Measurements from ENCODE around the gene SYCN.

Gene SYCN

DNA sequence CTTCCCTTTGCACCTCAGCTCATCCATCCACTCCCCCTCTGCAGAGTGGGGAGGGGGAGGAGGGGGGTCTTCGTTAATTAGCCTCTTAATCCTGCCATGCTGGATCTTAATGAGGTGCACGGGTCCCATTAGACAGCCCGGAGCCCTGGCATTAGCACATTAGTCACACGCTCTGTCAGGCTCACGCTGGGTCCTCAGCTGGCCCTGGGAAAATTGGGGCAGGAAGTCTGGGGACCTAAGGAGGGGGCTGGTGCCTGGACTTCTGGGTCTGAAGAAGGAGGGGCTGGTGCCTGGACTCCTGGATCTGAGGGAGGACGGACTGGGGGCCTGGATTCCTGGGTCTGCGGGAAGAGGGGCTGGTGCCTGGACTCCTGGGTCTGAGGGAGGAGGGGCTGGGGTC lies 7.7 kb downstream of the SYCN start:
- DNase-seq (ENCODE audit: low read depth in 1 of 2, low spot score in 1 of 2): no peak

- no peak for DNase-seq (ENCODE audit: low read depth in 1 of 2, low spot score in 1 of 2)
Measured at GRCh38 chr19:39195755-39196154, 8.3 kb downstream of the SYCN start.

- DNase-seq (ENCODE audit: low read depth in 1 of 2, low spot score in 1 of 2): no peak
Measured at GRCh38 chr19:39194832-39195542, 9.1 kb downstream of the SYCN start.

DNA sequence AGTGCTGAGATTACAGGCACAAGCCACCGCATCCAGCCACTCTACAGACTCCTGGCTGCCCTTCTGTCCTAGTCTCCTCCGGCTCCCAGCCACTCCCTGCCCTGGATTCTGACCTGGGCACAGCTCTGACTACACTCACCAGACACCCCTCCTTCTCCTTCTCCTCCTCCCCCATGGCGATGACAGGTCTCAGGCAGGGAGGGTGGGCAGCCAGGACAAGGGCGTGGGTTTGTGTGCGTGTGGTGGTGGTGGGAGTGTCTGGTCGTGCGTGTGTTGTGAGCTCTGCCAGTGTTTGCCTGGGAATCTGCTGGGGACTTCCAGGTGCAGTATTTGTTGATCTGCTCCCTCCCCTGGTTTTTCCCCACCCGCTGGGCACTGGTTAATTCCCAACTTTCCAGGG lies 10.3 kb downstream of the SYCN start:
- no peak for DNase-seq (ENCODE audit: low read depth in 1 of 2, low spot score in 1 of 2)

DNA sequence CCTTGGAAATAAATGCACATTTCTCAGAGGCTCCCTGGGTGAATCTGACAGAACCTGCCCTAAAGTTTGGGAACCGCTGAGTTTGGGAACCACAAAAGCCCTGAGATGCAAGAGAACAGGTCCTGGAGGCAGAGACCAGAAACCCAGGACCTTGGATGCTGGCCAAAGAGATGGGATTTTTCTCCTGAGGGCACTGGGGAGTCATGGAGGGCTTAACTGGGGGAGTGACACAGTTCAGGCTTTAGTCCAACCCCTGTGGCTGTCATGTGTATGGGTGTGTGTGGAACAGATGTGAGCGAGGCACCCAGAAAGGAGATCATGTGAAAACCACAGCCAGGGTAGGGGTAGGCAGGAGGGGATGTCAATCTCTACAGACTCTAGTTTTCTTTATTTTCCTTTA lies 11.2 kb downstream of the SYCN start:
- DNase-seq (ENCODE audit: low read depth in 1 of 2, low spot score in 1 of 2): no peak

- no peak for DNase-seq (ENCODE audit: low read depth in 1 of 2, low spot score in 1 of 2)
Measured at GRCh38 chr19:39190768-39191167, 13.3 kb downstream of the SYCN start.

DNA sequence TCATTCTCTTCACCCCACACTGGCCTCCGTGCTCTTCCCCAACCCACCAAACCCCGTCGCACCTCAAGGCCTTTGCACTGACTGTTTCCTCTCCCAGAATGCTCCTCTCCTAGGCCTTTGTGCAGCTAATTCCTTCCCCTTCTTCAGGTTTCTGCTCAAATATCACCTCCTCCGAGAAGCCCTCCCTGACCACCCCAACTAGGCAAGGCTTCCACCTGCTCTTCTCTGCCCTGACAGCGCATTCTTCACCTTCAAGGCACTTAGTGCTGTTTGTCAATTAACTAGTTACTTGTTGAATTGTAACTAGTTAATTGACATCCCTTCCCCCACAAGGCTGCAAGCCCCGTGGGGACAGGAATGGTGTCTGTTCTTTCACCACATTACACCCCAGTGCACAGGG lies 15.1 kb downstream of the SYCN start:
- DNase-seq (ENCODE audit: low read depth in 1 of 2, low spot score in 1 of 2): no peak

DNA sequence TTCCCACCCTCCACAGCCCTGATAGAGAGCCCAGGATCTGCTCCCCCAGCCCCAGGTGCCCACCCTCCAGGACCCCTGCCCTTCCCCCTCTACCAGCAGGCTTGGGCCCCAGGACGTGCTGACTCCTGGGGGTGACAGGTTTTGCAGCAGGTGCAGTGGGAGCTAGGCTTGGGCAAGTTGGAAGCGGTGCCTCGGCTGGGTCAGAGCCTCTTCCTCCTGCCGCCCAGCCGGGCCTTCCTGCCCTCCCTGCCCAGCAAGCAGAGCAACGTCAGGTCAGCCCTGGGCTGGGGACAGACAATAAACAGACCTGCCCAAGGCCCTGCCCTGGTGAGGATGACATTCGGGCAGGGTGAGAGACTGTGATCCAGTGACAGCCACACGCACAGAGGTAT lies 16.5 kb downstream of the SYCN start:
- DNase-seq (ENCODE audit: low read depth in 1 of 2, low spot score in 1 of 2): no peak

DNA sequence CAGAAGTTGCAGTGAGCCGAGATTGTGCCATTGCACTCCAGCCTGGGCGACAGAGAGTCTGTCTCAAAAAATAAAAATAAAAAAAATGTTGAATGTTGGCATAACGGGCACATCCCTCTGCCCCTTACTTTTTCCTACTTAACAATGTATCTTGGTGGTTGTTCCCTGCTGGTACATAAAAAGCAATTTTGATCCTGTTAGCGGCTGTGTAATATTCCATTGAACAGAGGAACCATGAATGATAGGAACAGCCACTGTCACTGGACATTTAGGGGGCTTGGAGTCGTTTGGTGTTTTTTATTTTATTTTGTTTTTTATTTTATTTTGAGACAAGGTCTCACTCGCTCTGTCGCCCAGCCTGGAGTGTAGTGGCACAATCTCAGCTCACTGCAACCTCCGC lies 17.7 kb downstream of the SYCN start:
- no peak for DNase-seq (ENCODE audit: low read depth in 1 of 2, low spot score in 1 of 2)

DNA sequence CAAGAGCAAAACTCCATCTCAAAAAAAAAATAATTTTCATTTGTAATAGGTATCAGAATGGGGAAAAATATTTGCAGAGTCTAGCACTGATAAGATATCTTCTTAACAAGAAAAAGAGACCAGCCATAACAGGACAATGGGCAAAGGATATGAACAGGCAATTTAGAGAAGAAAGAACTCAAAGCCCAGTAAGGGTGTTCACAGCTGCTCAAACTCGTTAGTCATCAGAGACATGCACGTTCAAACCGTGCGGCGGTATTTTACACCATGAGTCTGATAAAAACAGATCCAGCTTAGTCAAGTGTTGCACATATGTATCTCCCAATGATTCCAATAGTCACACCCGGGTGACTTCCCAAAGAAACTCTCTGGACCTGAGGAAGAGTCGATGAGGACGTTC lies 21.0 kb downstream of the SYCN start:
- no peak for DNase-seq (ENCODE audit: low read depth in 1 of 2, low spot score in 1 of 2)

- no peak for DNase-seq (ENCODE audit: low read depth in 1 of 2, low spot score in 1 of 2)
Measured at GRCh38 chr19:39182174-39182505, 21.9 kb downstream of the SYCN start.

- DNase-seq (ENCODE audit: low read depth in 1 of 2, low spot score in 1 of 2): no peak
Measured at GRCh38 chr19:39181500-39182173, 22.4 kb downstream of the SYCN start.

- DNase-seq (ENCODE audit: low read depth in 1 of 2, low spot score in 1 of 2): no peak
Measured at GRCh38 chr19:39180749-39181148, 23.3 kb downstream of the SYCN start.

GRCh38 chr19:39179754-39180153 lies 24.3 kb downstream of the SYCN start:
- no peak for DNase-seq (ENCODE audit: low read depth in 1 of 2, low spot score in 1 of 2)

DNA sequence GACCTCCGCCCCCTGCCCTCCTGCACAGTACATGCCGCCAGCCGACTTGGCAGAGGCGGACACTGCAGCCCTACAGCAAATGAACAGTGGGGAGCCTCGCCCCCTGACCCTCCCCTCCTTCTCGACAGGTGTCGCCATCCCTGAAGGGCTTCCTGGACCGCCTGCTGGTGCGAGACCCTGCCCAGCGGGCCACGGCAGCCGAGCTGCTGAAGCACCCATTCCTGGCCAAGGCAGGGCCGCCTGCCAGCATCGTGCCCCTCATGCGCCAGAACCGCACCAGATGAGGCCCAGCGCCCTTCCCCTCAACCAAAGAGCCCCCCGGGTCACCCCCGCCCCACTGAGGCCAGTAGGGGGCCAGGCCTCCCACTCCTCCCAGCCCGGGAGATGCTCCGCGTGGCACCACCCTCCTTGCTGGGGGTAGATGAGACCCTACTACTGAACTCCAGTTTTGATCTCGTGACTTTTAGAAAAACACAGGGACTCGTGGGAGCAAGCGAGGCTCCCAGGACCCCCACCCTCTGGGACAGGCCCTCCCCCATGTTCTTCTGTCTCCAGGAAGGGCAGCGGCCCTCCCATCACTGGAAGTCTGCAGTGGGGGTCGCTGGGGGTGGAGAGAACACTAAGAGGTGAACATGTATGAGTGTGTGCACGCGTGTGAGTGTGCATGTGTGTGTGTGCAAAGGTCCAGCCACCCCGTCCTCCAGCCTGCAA lies 25.6 kb downstream of the SYCN start:
- no peak for DNase-seq (ENCODE audit: low read depth in 1 of 2, low spot score in 1 of 2)

- no peak for DNase-seq (ENCODE audit: low read depth in 1 of 2, low spot score in 1 of 2)
Measured at GRCh38 chr19:39177736-39178135, 26.3 kb downstream of the SYCN start.

- DNase-seq (ENCODE audit: low read depth in 1 of 2, low spot score in 1 of 2): no peak
Measured at GRCh38 chr19:39177110-39177699, 26.9 kb downstream of the SYCN start.

- no peak for DNase-seq (ENCODE audit: low read depth in 1 of 2, low spot score in 1 of 2)
Measured at GRCh38 chr19:39175564-39175963, 28.5 kb downstream of the SYCN start.

- DNase-seq (ENCODE audit: low read depth in 1 of 2, low spot score in 1 of 2): no peak
Measured at GRCh38 chr19:39174558-39175544, 29.2 kb downstream of the SYCN start.

DNA sequence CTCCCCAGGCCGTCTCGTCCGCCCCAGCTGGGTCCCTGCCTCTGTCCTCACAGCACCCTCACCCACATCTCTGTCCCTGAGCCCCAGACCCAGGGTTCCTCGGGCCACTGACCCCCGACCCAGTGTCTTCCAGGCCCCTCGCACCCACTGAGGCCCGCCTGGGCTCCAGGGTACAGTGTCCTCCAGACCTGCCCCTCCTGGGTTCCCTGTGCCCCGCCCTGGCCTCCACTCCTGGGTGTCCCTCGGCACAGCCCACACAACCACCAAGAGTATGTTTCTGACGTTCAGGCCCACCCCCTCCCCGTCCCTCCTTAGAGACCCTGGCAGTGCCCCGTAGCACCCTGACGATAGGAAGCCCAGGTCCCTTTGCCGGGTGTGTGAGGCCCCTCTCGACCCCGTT lies 29.9 kb downstream of the SYCN start:
- no peak for DNase-seq (ENCODE audit: low read depth in 1 of 2, low spot score in 1 of 2)

- DNase-seq (ENCODE audit: low read depth in 1 of 2, low spot score in 1 of 2): no peak
Measured at GRCh38 chr19:39173502-39173991, 30.5 kb downstream of the SYCN start.
